Measurements from ENCODE around the gene PNCK. TPM values are rescaled to one million over a fixed set of nuclear protein-coding genes. Genes with fewer than 3 reads are reported as not detected.

The PNCK gene
- total RNA-seq, 1 experiment from 2014 or later = 0.60 TPM

DNA sequence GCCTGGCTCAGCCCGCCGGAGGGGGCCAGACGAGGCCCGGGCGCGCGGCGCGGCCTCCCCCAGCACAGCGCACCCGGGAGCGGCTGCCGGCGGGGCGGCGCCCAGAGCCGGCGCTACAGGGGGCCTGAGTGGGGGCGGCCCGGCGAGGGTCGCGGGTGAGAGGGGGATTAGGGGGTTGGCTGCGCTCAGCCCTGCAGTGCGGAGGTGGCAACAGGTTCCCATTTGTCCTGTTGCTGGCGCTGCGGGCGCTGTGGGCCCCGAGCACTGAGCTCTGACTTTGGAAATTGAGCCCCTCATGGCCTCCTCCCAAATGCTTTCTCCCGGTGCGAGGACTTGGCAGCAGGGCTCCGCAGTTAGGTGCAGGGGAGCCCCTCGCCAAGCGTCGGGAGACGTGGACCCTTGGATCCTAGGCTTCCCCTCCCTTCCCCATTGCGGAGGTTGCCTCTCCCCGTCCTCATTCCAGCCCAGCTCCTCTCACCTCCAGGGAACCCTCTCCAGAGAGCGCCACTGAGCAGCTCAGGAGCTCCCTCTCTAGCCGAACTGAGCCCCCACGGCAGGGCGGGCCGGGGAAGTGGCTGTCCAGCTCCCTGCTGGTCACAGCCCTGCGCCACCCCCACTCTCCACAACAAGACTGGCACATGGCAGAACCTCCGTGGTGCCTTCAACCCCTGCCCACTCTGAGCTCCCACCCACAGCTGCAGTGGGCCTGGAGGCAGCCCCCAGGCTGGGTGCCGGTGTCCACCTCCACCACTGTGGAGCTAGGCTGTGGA lies 29.1 kb downstream of the PNCK start:
- CTCF ChIA-PET = interaction anchor here (0.6 to 2.0 kb wide), 6 partner anchors 9 to 79 kb away, joined by 3 to 10 read pairs (median 4); no protein-coding TSS in a partner anchor
- no peak overlapping the region for H3K27ac ChIP-seq (ENCODE audit: low read depth, low read length, poor library complexity, severe bottlenecking)
- no peaks in the 10 kb centered on the region for H3K9me3 ChIP-seq (ENCODE audit: low read depth, low read length, poor library complexity, severe bottlenecking)
- POLR2A ChIA-PET (ENCODE audit: low non-redundant PET) = interaction anchor here (0.6 kb wide), 1 partner anchor 174 kb away, joined by 16 read pairs; no protein-coding TSS in a partner anchor
- no peaks in the 10 kb centered on the region for H3K4me1 ChIP-seq (ENCODE audit: insufficient read depth, low read length, poor library complexity, severe bottlenecking)
- no peaks in the 10 kb centered on the region for H3K36me3 ChIP-seq (ENCODE audit: insufficient read depth, low read length, poor library complexity, severe bottlenecking)
- no TSS peak for BruUV-seq (replicated peaks)
- TF ChIP-seq EZH2 (IDR thresholded peaks at IDR 0.05; ENCODE audit: borderline replicate concordance, low read depth, low read length, poor library complexity, severe bottlenecking) = no peak
- TF ChIP-seq, protein P1, sequence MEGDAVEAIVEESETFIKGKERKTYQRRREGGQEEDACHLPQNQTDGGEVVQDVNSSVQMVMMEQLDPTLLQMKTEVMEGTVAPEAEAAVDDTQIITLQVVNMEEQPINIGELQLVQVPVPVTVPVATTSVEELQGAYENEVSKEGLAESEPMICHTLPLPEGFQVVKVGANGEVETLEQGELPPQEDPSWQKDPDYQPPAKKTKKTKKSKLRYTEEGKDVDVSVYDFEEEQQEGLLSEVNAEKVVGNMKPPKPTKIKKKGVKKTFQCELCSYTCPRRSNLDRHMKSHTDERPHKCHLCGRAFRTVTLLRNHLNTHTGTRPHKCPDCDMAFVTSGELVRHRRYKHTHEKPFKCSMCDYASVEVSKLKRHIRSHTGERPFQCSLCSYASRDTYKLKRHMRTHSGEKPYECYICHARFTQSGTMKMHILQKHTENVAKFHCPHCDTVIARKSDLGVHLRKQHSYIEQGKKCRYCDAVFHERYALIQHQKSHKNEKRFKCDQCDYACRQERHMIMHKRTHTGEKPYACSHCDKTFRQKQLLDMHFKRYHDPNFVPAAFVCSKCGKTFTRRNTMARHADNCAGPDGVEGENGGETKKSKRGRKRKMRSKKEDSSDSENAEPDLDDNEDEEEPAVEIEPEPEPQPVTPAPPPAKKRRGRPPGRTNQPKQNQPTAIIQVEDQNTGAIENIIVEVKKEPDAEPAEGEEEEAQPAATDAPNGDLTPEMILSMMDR (conservative IDR thresholded peaks at IDR 0.05; ENCODE audit: low read depth, low read length) = peak; percentile 31; the same call in 1 of the 2 replicates
- DNase-seq (ENCODE audit: low spot score) = no peak
- intact Hi-C loops (cut with micrococcal nuclease; ENCODE audit: unreplicated experiment) = no loop called here
- peaks cover 26% of the 10 kb centered on the region for H3K27me3 ChIP-seq (replicated peaks; ENCODE audit: insufficient read depth, low read depth, low read length, poor library complexity)
- H3K4me3 ChIP-seq (ENCODE audit: low read depth, low read length, poor library complexity, severe bottlenecking) = no peak overlapping the region

DNA sequence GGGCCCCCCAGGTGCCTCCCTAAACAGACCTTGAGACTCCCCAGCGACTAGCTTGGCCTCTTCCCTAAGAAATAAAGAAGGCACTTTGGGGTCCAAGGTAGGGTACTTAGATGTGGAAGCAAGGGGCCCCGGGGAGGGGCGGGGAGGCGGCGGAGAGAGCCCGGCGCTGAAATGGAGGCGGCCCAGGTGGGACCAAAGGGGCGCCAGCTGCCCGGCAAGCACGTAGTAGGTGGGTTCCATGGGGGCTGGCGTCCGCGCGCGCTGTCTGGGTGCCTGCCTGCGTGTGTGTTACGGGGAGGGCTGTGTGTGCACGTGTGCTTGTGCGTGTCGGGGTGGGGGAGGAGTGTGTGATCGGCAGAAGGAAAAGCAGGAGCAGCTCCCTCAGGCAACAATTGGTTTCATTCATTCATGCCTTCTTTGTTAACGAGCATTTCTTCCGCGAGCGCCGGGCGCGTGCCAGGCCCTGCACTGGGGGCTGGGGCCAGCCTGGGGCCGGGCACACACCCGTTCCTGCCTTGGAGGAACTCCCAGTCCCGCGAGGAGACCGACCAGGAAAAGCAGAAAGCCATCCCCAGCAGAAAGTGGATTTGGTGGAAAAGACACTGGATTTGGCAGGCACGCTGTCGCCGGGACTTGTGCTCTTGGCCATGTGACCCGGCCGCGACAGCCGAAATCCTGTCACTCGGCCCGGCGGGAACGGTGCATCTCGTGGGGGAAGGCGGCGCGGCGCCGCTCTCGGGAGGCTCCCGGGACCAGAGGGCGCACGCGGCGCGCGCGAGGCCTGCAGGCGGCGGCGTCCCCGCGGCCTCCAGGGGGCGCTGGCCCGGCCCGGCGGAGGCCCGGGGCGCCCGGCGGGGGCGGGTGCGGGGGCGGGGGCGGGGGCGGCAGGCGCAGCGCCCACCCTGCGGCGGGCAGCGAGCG lies 29.9 kb downstream of the PNCK start:
- intact Hi-C loops (cut with micrococcal nuclease; ENCODE audit: unreplicated experiment) = no loop called here
- TF ChIP-seq EZH2 (IDR thresholded peaks at IDR 0.05; ENCODE audit: borderline replicate concordance, low read depth, low read length, poor library complexity, severe bottlenecking) = no peak
- TF ChIP-seq, protein P1 (conservative IDR thresholded peaks at IDR 0.05; ENCODE audit: low read depth, low read length) = no peak
- Histone ChIP-seq H3K36me3 (ENCODE audit: insufficient read depth, low read length, poor library complexity, severe bottlenecking) (no peaks in the 10 kb centered on the region), H3K27me3 (replicated peaks; ENCODE audit: insufficient read depth, low read depth, low read length, poor library complexity) (peaks cover 26% of the 10 kb centered on the region), H3K27ac (ENCODE audit: low read depth, low read length, poor library complexity, severe bottlenecking) (no peak overlapping the region), H3K4me3 (ENCODE audit: low read depth, low read length, poor library complexity, severe bottlenecking) (peak overlapping the region; percentile 29), H3K4me1 (ENCODE audit: insufficient read depth, low read length, poor library complexity, severe bottlenecking) (no peaks in the 10 kb centered on the region), H3K9me3 (ENCODE audit: low read depth, low read length, poor library complexity, severe bottlenecking) (no peaks in the 10 kb centered on the region)
- POLR2A ChIA-PET (ENCODE audit: low non-redundant PET) = no interaction called here
- CTCF ChIA-PET = interaction anchor here (0.8 to 2.0 kb wide), 2 partner anchors 24 to 78 kb away, joined by 4 to 10 read pairs; no protein-coding TSS in a partner anchor
- BruUV-seq (replicated peaks) = no TSS peak
- peak; percentile 37 for DNase-seq (ENCODE audit: low spot score)

DNA sequence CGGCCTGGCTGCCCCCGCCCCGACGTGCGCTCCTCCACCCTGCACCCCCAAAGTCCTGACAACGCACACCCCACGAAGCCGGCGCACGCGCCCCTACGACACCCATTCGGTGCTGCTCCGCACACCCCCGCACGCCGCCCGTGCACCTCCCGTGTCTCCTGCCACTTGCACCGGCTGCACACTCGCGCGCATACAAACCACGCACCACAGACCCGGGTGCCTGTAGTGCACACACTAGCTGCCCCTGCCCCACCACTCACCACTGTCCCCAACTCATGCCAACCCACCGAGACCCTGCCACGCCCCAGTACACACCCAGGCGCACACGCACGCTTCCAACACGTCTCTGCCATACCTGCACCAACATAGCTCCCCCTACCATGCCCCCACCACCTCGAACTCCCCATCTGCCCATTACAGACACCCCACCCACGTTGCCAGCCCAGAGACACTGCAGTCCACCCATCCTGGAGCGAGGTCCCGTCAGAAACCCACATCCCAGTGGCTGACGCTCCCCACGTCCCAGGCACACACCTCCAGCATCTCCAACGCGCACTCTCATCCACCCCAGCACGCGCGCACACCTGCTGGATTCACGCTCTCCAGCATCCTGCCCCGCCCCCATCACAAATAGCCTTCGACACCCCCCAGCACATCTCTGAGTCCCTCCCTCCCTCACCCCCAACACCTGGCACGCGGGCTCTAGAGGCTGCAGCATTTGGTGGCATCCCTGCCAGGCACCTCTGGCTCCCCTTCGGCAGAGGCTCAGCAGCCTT lies 30.8 kb downstream of the PNCK start:
- H3K27me3 ChIP-seq (replicated peaks; ENCODE audit: insufficient read depth, low read depth, low read length, poor library complexity) = peaks cover 20% of the 10 kb centered on the region
- H3K4me3 ChIP-seq (ENCODE audit: low read depth, low read length, poor library complexity, severe bottlenecking) = peak overlapping the region; percentile 29
- ChIA-PET CTCF (interaction anchor here (2.0 kb wide), 1 partner anchor 25 kb away, joined by 10 read pairs; no protein-coding TSS in a partner anchor), POLR2A (ENCODE audit: low non-redundant PET) (no interaction called here)
- no peak for DNase-seq (ENCODE audit: low spot score)
- no TSS peak for BruUV-seq (replicated peaks)
- TF ChIP-seq EZH2 (IDR thresholded peaks at IDR 0.05; ENCODE audit: borderline replicate concordance, low read depth, low read length, poor library complexity, severe bottlenecking) = no peak
- TF ChIP-seq, protein P1 (conservative IDR thresholded peaks at IDR 0.05; ENCODE audit: low read depth, low read length) = no peak
- H3K4me1 ChIP-seq (ENCODE audit: insufficient read depth, low read length, poor library complexity, severe bottlenecking) = no peaks in the 10 kb centered on the region
- no peaks in the 10 kb centered on the region for H3K9me3 ChIP-seq (ENCODE audit: low read depth, low read length, poor library complexity, severe bottlenecking)
- intact Hi-C loops (cut with micrococcal nuclease; ENCODE audit: unreplicated experiment) = no loop called here
- no peak overlapping the region for H3K27ac ChIP-seq (ENCODE audit: low read depth, low read length, poor library complexity, severe bottlenecking)
- H3K36me3 ChIP-seq (ENCODE audit: insufficient read depth, low read length, poor library complexity, severe bottlenecking) = no peaks in the 10 kb centered on the region

All from A673 (cell line).